ENCODE measurements around the gene CNIH2.

The CNIH2 gene

DNA sequence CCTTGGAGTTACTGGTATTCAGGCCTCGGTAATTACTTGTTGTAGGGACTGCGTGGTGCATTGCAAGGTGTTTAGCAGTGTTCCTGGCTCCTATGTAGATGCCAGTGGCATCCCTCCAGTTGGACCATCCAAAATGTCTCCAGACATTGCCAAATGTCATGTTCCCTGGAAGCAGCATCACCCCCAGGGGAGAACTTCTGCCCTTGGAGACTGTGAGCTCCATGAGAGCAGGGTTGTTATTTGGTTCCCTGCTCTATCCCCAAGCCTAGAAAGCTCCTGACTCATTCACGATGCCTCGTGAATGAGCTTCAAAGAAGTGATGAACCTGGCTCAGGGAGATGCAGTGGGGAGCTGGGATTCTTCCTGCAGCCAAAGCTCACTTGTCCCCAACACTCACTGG lies 43.6 kb downstream of the CNIH2 start:
- TF ChIP-seq EZH2phosphoT487 (IDR thresholded peaks at IDR 0.05; ENCODE audit: borderline replicate concordance) = no peak
- TF ChIP-seq, protein P1, sequence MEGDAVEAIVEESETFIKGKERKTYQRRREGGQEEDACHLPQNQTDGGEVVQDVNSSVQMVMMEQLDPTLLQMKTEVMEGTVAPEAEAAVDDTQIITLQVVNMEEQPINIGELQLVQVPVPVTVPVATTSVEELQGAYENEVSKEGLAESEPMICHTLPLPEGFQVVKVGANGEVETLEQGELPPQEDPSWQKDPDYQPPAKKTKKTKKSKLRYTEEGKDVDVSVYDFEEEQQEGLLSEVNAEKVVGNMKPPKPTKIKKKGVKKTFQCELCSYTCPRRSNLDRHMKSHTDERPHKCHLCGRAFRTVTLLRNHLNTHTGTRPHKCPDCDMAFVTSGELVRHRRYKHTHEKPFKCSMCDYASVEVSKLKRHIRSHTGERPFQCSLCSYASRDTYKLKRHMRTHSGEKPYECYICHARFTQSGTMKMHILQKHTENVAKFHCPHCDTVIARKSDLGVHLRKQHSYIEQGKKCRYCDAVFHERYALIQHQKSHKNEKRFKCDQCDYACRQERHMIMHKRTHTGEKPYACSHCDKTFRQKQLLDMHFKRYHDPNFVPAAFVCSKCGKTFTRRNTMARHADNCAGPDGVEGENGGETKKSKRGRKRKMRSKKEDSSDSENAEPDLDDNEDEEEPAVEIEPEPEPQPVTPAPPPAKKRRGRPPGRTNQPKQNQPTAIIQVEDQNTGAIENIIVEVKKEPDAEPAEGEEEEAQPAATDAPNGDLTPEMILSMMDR (conservative IDR thresholded peaks at IDR 0.05; ENCODE audit: low read length) = no peak
- H3K79me2 ChIP-seq (ENCODE audit: insufficient read depth, low read length) = no peaks in the 10 kb centered on the region
- no peaks in the 10 kb centered on the region for H3K9me2 ChIP-seq (replicated peaks; ENCODE audit: low read depth, low read length)
- no peak overlapping the region for H3K4me2 ChIP-seq (ENCODE audit: low read depth, low read length, poor library complexity, severe bottlenecking)
- no peaks in the 10 kb centered on the region for H3K36me3 ChIP-seq (ENCODE audit: insufficient read depth, low read length)
- no peaks in the 10 kb centered on the region for H3F3A ChIP-seq (ENCODE audit: low read depth)
- H4K20me1 ChIP-seq (ENCODE audit: insufficient read depth, low read length, poor library complexity, severe bottlenecking) = no peaks in the 10 kb centered on the region
- H3K9ac ChIP-seq (ENCODE audit: low read depth, low read length, poor library complexity, severe bottlenecking) = no peak overlapping the region
- no peak overlapping the region for H2AFZ ChIP-seq (ENCODE audit: low read length)
- H3K4me1 ChIP-seq (ENCODE audit: insufficient read depth, low read length, poor library complexity, severe bottlenecking) = peaks cover 41% of the 10 kb centered on the region
- no peaks in the 10 kb centered on the region for H3K9me3 ChIP-seq (ENCODE audit: insufficient read depth, low read depth, low read length)
- H3K27me3 ChIP-seq (ENCODE audit: insufficient read depth, low read length, poor library complexity, severe bottlenecking) = no peaks in the 10 kb centered on the region
- no peak overlapping the region for H3K4me3 ChIP-seq (ENCODE audit: low read length, poor library complexity, severe bottlenecking)

DNA sequence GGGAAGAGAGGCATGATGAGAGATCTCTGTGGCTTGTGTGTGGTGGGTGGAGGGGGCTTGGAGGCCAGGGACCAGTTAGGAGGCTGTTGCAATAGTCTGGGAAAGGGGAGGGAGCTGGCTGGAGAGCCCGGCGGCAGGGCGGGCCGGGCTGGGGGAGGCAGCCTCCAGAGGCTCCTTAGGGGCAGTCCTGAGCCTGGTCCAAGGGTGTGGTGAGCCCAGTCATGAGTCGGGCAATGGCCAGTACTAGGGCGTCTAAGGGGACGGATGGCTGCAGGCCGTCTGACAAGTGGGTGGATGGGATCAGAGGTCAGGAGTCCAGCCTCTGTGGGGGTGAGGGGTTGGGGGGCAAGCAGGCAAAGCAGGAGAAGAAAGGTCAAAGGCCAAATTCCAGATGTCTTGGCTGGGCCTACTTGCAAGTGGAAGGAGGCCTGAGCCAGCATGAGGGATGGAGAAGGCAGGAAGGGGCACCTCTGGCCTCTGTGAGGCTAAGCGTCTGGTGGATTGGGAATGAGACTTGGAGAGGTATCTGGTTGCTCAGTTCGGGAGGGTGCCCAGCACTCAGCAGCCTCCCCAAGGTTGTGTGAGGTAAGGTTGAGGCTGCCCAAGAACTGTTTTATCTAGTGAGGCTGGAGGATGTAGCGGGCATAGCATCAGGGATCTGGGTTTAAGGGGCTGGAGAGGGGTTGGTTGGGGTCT lies 44.9 kb downstream of the CNIH2 start:
- TF ChIP-seq, protein P1 (conservative IDR thresholded peaks at IDR 0.05; ENCODE audit: low read length) = no peak
- no peak for TF ChIP-seq EZH2phosphoT487 (IDR thresholded peaks at IDR 0.05; ENCODE audit: borderline replicate concordance)
- no peaks in the 10 kb centered on the region for H3F3A ChIP-seq (ENCODE audit: low read depth)
- no peak overlapping the region for H3K4me3 ChIP-seq (ENCODE audit: low read length, poor library complexity, severe bottlenecking)
- H3K9me2 ChIP-seq (replicated peaks; ENCODE audit: low read depth, low read length) = no peaks in the 10 kb centered on the region
- no peaks in the 10 kb centered on the region for H3K36me3 ChIP-seq (ENCODE audit: insufficient read depth, low read length)
- H3K4me2 ChIP-seq (ENCODE audit: low read depth, low read length, poor library complexity, severe bottlenecking) = no peak overlapping the region
- H3K4me1 ChIP-seq (ENCODE audit: insufficient read depth, low read length, poor library complexity, severe bottlenecking) = peaks cover 39% of the 10 kb centered on the region
- no peaks in the 10 kb centered on the region for H3K9me3 ChIP-seq (ENCODE audit: insufficient read depth, low read depth, low read length)
- no peaks in the 10 kb centered on the region for H4K20me1 ChIP-seq (ENCODE audit: insufficient read depth, low read length, poor library complexity, severe bottlenecking)
- no peaks in the 10 kb centered on the region for H3K27me3 ChIP-seq (ENCODE audit: insufficient read depth, low read length, poor library complexity, severe bottlenecking)
- 0 out of 2 replicates have a peak overlapping the region, but pooled peaks have one; percentile 63 for H2AFZ ChIP-seq (ENCODE audit: low read length)
- H3K79me2 ChIP-seq (ENCODE audit: insufficient read depth, low read length) = no peaks in the 10 kb centered on the region
- no peak overlapping the region for H3K9ac ChIP-seq (ENCODE audit: low read depth, low read length, poor library complexity, severe bottlenecking)

DNA sequence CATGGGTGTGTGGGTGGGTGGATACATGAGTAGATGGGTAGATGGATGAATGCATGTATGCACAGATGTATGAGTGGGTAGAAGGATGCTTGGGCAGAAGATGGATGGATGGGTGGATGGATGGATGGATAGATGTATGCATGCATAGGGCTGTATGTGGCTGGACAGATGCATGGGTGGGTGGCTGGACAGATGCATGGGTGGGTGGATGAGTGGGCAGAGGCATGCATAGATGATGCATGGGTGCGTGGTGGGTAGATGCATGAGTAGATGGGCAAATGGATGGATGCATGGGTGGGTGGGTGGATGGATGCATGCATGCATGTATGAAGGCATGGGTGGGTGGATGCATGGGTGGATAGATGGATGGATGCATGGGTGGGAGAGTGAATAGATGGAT lies 45.7 kb downstream of the CNIH2 start:
- Histone ChIP-seq H3K9me2 (replicated peaks; ENCODE audit: low read depth, low read length) (no peaks in the 10 kb centered on the region), H3K4me2 (ENCODE audit: low read depth, low read length, poor library complexity, severe bottlenecking) (no peak overlapping the region), H2AFZ (ENCODE audit: low read length) (no peak overlapping the region), H3K9ac (ENCODE audit: low read depth, low read length, poor library complexity, severe bottlenecking) (no peak overlapping the region), H3K4me3 (ENCODE audit: low read length, poor library complexity, severe bottlenecking) (no peak overlapping the region), H3K9me3 (ENCODE audit: insufficient read depth, low read depth, low read length) (no peaks in the 10 kb centered on the region), H3K79me2 (ENCODE audit: insufficient read depth, low read length) (no peaks in the 10 kb centered on the region), H3K36me3 (ENCODE audit: insufficient read depth, low read length) (no peaks in the 10 kb centered on the region), H3K4me1 (ENCODE audit: insufficient read depth, low read length, poor library complexity, severe bottlenecking) (peaks cover 37% of the 10 kb centered on the region), H3F3A (ENCODE audit: low read depth) (no peaks in the 10 kb centered on the region), H4K20me1 (ENCODE audit: insufficient read depth, low read length, poor library complexity, severe bottlenecking) (no peaks in the 10 kb centered on the region), H3K27me3 (ENCODE audit: insufficient read depth, low read length, poor library complexity, severe bottlenecking) (no peaks in the 10 kb centered on the region)
- TF ChIP-seq, protein P1 (conservative IDR thresholded peaks at IDR 0.05; ENCODE audit: low read length) = no peak
- TF ChIP-seq EZH2phosphoT487 (IDR thresholded peaks at IDR 0.05; ENCODE audit: borderline replicate concordance) = no peak

All from Loucy (cell line).